Osteoblast (primary cell): Measurements from ENCODE around the gene KRT79. TPM values are rescaled to one million over a fixed set of nuclear protein-coding genes. Genes with fewer than 3 reads are reported as not detected.

Experiments used
- DNase-seq: peaks from one replicate; pipeline ENCODE4 v3.0.0; 2011; ENCODE audit warnings: low spot score, mixed read lengths; ENCODE audit not compliant: insufficient read length; ENCODE audit errors: missing footprints
- H2AFZ ChIP-seq: 2 replicates; pipeline ENCODE4 v1.6.0; 2011; ENCODE audit warnings: mild to moderate bottlenecking, low read length
- H3K27ac ChIP-seq: 2 replicates; pipeline ENCODE4 v1.5.1; 2011; ENCODE audit warnings: mild to moderate bottlenecking, low read depth, low read length, moderate library complexity
- H3K27me3 ChIP-seq: 2 replicates; pipeline ENCODE4 v1.6.0; 2012; ENCODE audit warnings: mild to moderate bottlenecking, control low read depth, inconsistent platforms, low read length, moderate library complexity; ENCODE audit not compliant: insufficient read depth
- H3K36me3 ChIP-seq: 2 replicates; pipeline ENCODE4 v1.5.1; 2011; ENCODE audit warnings: mild to moderate bottlenecking, low read length, control low read depth, moderate library complexity; ENCODE audit not compliant: insufficient read depth
- H3K4me1 ChIP-seq: 2 replicates; pipeline ENCODE4 v1.5.1; 2011; ENCODE audit warnings: mild to moderate bottlenecking, low read length, control low read depth, moderate library complexity; ENCODE audit not compliant: insufficient read depth
- H3K4me2 ChIP-seq: 2 replicates; pipeline ENCODE4 v1.6.0; 2011; ENCODE audit warnings: mild to moderate bottlenecking, low read length; ENCODE audit not compliant: insufficient read depth
- H3K4me3 ChIP-seq: fragments of 200-600 bp; sonication (generic); 3 replicates; pipeline ENCODE4 v1.5.1; 2012; ENCODE audit warnings: mild to moderate bottlenecking, low read length, inconsistent platforms; ENCODE audit not compliant: insufficient read depth
- H3K79me2 ChIP-seq: 2 replicates; pipeline ENCODE4 v1.6.0; 2012; ENCODE audit warnings: mild to moderate bottlenecking, low read length, control low read depth, inconsistent platforms; ENCODE audit not compliant: insufficient read depth
- H3K9me3 ChIP-seq: 2 replicates; pipeline ENCODE4 v1.5.1; 2011; ENCODE audit warnings: low read depth, low read length, control low read depth
- H4K20me1 ChIP-seq: 2 replicates; pipeline ENCODE4 v1.6.0; 2012; ENCODE audit warnings: mild to moderate bottlenecking, low read length, control low read depth; ENCODE audit not compliant: insufficient read depth
- total RNA-seq: library from RNA; depleted of rRNA; stranded (reverse); fragments of >200 nt; gene quantifications from 2 replicates; pipeline ENCODE4 v1.2.3, GENCODE V29; 2012
- TF ChIP-seq, protein P1 (sequence below): IDR thresholded peaks from 2 replicates; pipeline ENCODE4 v1.5.1; 2011; ENCODE audit warnings: mild to moderate bottlenecking, low read depth, low read length, moderate library complexity; ENCODE audit errors: extremely low read depth

Gene KRT79
- total RNA-seq, 1 donor, result not detected

DNA sequence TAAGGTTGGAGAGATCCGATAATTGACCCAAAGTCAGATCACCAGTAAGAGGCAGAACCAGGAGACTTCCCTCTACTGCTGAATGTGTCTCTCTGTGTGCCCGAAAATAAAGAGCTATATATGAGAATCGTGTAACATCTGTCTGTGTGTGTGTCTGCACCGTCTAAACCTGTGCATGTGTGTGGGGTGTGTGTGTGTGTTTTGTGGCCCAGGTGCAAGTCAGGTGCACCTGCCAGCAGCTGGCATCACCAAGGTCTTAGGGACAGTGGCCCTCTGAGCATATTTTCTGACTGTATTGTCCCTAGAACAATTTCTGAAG, 39.4 kb upstream of the KRT79 start:
- H3K4me3 ChIP-seq, result peak overlapping the region; percentile 71
- TF ChIP-seq, protein P1, sequence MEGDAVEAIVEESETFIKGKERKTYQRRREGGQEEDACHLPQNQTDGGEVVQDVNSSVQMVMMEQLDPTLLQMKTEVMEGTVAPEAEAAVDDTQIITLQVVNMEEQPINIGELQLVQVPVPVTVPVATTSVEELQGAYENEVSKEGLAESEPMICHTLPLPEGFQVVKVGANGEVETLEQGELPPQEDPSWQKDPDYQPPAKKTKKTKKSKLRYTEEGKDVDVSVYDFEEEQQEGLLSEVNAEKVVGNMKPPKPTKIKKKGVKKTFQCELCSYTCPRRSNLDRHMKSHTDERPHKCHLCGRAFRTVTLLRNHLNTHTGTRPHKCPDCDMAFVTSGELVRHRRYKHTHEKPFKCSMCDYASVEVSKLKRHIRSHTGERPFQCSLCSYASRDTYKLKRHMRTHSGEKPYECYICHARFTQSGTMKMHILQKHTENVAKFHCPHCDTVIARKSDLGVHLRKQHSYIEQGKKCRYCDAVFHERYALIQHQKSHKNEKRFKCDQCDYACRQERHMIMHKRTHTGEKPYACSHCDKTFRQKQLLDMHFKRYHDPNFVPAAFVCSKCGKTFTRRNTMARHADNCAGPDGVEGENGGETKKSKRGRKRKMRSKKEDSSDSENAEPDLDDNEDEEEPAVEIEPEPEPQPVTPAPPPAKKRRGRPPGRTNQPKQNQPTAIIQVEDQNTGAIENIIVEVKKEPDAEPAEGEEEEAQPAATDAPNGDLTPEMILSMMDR, result no peak
- no peaks in the 10 kb centered on the region for H3K79me2 ChIP-seq
- no peaks in the 10 kb centered on the region for H3K36me3 ChIP-seq
- H4K20me1 ChIP-seq, result no peaks in the 10 kb centered on the region
- H3K4me1 ChIP-seq, result peaks cover 37% of the 10 kb centered on the region
- peak overlapping the region; percentile 89 for H3K4me2 ChIP-seq
- no peaks in the 10 kb centered on the region for H3K9me3 ChIP-seq
- no peaks in the 10 kb centered on the region for H3K27me3 ChIP-seq
- no peak for DNase-seq
- H3K27ac ChIP-seq, result peak overlapping the region; percentile 69
- H2AFZ ChIP-seq, result peak overlapping the region; percentile 84

DNA sequence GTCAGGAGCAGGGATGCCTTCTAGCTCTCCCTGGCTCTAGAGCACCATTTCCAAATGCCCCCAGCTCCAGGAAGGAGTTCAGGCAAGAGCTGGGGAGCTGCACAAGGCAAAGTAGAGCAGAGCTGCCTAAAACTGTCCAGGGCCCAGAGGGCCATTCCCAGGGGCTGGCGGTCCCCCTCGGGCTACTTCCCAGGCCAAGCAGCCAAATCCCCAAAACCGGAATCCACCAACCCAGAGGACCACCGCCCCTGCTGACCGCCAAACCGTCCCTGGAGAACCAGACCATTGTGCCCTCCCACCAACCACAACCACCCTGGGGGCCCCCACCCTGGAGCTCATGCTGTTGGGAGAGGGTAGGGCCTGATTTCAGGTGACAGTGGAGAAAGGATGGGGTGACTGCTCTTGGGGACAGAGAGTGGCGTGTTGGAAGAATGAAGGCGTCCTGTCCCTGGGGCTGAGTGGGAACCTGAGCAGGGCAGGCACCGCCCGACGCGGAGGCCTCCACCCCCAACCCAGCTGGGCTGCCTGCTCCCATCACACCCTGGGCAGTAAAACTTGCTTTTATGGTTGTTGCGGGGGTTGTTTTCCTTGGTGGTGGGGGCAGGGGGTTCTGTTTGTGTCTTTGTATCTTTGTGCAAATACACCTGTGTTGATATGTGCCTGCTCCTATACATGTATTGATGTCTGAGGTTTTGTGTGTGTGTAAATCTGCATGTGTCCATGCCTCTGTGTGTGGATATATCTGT, 38.7 kb upstream of the KRT79 start:
- Histone ChIP-seq H2AFZ (no peak overlapping the region), H3K9me3 (no peaks in the 10 kb centered on the region), H3K27me3 (no peaks in the 10 kb centered on the region), H3K4me3 (no peak overlapping the region), H3K27ac (no peak overlapping the region), H3K4me1 (peaks cover 37% of the 10 kb centered on the region), H3K79me2 (no peaks in the 10 kb centered on the region), H3K36me3 (no peaks in the 10 kb centered on the region), H3K4me2 (no peak overlapping the region), H4K20me1 (no peaks in the 10 kb centered on the region)
- no peak for DNase-seq
- TF ChIP-seq, protein P1, result no peak

DNA sequence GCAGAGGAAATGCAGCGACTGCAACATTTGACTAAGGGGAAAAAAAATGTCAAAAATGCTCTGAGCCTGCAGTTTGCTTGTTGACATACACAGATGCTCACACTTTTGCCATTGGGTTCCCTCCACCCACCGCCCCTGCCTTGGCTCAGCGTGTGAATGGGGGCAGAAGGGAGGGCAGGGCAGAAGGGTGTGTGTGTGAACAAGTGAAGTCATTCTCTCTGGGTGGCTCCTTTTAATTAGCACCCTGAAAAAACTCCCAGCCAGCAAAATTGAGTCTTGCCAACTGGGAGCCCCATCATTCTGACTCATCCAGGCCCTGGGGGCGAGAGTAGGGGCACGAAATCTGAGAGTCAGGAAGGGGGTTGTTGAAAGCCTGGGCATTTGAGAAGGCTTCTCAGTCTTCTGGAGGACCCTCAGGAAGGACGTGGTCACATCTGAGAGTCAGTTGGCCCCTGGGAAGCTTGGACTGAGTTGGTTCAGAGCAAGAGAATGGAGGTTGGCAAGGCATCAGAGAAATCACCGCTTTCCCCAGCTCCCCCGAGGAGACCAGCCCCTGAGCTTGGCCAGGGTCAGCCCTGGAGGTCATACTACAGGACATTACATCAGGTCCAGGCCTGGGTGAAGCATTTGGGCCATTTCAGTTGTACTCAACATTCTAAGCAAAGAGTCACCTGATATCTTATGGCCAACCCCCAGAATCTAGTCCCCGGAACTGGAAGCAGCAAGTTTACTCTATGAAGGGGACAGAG, 37.4 kb upstream of the KRT79 start:
- Histone ChIP-seq H2AFZ (peak overlapping the region; percentile 15), H3K9me3 (no peaks in the 10 kb centered on the region), H3K4me1 (peaks cover 37% of the 10 kb centered on the region), H3K27ac (peak overlapping the region; percentile 76), H4K20me1 (no peaks in the 10 kb centered on the region), H3K27me3 (no peaks in the 10 kb centered on the region), H3K79me2 (no peaks in the 10 kb centered on the region), H3K4me3 (peak overlapping the region; percentile 7), H3K36me3 (no peaks in the 10 kb centered on the region), H3K4me2 (peak overlapping the region; percentile 35)
- DNase-seq, result peak; percentile 96
- TF ChIP-seq, protein P1, result no peak
